Muscle of back (tissue), 11 donors: Measurements from ENCODE around the gene TMEM164. TPM values are rescaled to one million over a fixed set of nuclear protein-coding genes. Genes with fewer than 3 reads are reported as not detected.
"Not testable (repeated sequence)": the region's sequence is repeated elsewhere in the genome, so short reads cannot be mapped to it uniquely, and the experiment has no call there.

Experiments used
- DNase-seq, 3 donors: peaks; one replicate each; pipeline versions ENCODE4 v3.0.0 to v3.0.0-alpha.2; 2013
- polyA plus RNA-seq, 10 donors: library from polyadenylated mRNA; unstranded; fragments of 120-200 nt; gene quantifications; one replicate each; pipeline ENCODE4 v1.2.1, GENCODE V29; 2013; ENCODE audit not compliant: insufficient read length in 10 of 10

Gene TMEM164
- polyA plus RNA-seq, 10 donors: 19.9 to 34.8 (median 23.3) TPM

DNA sequence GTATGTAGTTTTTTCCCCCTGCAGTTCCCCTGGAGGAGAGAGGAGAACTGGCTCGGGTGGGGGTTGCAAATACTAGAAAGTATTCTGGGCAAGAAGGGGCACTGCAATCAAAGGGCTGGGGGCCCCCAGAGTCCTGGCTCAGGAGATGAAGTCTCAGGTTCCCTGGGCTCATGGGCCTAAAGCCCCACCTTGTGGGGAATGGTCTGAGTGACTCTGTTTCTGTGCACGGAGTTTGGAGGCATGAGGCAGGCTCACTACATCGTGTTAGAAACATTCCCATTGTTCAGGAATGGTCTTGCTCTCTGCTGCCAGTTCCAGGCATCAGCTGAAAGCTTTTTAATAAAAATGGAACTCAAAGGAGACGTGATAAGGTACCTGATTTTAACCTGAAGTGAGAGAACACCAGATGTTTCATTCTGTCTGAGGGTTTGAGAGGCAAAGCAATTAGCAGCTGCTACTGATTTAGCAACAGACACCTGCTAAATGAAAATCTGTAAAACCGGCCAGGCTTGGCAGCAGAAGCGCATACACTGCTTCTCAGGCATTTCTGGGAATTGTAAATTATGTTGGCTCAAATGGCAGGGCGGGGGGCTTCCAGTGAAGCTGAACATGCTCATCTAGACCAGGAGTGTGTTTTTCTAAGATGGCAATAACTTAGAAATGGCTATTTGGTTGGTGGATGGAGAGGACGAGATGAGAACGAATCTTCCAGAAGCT, 122.7 kb downstream of the TMEM164 start:
- DNase-seq: peak in 1 of 3 donors; percentile 33

GRCh38 chrX:110131031-110131430, 128.1 kb downstream of the TMEM164 start:
- DNase-seq: no peak

DNA sequence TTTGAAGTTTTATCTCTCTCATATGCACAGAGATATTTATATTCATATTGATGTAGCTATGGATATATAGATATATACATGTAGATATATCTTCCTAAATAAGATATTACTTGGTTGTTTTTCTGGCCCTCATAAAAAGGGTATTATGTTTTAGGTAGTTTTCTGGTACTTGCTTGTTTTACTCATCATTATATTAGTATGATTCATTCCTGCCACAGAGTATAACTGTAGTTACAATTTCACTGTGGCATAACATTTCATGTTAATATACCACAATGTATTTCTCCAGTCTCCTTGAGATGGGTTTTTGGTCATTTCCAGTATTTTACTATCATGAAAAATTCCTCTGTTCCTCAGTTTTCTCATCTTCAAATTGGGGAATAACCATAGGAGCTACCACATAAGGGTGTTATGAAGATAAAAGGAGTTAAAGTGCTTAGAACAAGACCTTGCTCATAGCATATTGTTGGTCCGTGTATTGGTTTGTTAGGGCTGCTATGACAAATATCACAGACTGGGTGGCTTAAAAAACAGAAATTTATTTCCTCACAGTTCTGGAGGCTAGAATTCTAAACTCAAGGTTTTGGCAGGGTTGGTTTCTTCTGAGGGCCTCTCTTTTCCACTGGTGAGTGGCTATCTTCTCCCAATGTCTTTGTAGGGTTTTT, 129.7 kb downstream of the TMEM164 start:
- DNase-seq: no peak

DNA sequence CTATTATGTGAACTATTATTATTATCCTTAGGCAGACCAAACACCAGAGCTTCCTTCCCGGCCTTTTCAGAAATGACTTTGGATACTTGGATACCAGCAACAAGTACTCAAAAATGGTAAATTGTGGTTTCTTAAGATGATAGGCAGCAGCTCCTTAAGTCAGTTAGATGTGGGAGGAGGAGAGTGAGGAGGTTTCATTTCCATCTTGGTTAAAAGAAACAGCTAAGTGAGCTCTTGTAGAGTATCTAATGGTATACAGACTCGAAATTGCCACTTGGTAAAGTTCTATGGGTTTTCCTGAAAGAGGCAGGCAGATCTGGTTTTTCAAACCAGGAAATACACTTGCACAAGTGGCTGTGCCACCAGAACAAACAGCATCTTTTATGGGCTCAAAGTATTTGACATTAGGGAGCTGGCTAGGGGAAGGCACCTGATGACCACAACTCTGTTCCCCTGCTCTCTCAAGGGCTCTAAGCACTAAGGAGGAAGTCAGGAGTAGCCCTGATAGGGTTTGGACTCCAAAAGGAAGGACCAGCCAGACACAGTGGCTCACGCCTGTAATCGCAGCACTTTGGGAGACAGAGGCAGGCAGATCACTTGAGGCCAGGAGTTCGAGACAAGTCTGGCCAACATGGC, 130.9 kb downstream of the TMEM164 start:
- DNase-seq: no peak

GRCh38 chrX:110135618-110136017, 132.7 kb downstream of the TMEM164 start:
- DNase-seq: no peak

DNA sequence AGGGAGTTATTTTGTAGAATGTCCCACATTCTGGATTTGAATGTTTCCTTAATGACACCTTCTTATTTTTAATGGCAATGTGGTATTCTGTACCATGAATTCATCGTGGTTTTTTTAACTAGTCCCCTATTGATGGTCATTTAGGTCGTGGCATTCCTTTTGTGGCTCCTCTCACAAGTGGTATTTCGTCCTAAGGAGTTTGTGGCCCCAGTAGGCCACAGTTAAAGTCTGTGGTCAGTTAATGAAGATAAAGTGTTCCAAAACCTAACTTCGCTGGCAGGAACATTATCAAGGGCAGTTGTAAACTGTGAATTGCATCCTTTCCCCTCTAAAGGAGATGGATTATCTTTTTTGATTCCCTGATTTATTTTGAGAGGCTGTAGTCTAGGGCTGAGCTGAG, 133.2 kb downstream of the TMEM164 start:
- DNase-seq: no peak

GRCh38 chrX:110138557-110138956, 135.6 kb downstream of the TMEM164 start:
- DNase-seq: no peak

- DNase-seq: no peak
Measured at GRCh38 chrX:110139172-110139571, 136.3 kb downstream of the TMEM164 start.

- DNase-seq: no peak
Measured at GRCh38 chrX:110142096-110142495, 139.2 kb downstream of the TMEM164 start.

- DNase-seq: peak in 2 of 3 donors; percentile 9 to 13
Measured at GRCh38 chrX:110143454-110144210, 140.7 kb downstream of the TMEM164 start.

- no peak for DNase-seq
Measured at GRCh38 chrX:110145311-110145710, 142.4 kb downstream of the TMEM164 start.

- peak in 2 of 3 donors; percentile 27 to 39 for DNase-seq
Measured at GRCh38 chrX:110145854-110146253, 142.9 kb downstream of the TMEM164 start.

DNA sequence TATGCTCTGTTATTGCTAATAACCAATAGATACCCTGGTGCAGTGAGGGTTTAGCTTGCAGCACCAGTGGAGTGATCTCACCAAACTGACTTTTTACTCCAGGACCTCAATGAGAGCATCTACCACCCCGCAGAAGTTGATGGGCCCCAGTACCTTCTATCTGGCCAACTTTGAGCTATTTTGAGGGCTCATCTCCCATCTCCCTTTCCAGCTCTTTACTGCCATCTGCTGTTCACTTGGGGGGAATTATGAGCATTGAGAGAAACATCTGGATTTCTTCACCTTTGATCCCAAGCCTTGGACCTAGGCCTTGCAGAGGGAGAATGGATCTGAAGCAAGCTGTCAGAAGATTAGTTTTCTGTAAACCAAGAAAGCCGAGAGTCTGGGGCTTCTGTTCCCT, 143.6 kb downstream of the TMEM164 start:
- DNase-seq: peak; percentile 36 to 63 (median 47)

DNA sequence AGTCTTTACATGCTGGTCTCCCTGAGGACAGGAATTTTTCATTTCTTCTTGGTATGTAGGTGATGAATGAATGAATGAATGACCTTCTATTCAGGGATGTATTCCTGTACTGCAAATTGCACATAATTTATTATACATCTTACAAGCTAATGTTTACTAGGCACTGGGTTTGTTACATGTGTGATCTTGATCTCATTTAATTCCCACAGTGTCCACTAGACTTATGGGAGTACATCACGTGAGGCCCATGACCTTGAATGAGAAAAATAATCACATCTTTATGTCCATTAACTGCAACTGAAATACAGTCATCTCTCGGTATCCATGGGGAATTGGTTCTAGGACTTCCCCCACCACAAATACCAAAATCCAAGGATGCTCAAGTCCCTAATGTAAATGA, 150.3 kb downstream of the TMEM164 start:
- DNase-seq: no peak

- no peak for DNase-seq
Measured at GRCh38 chrX:110153896-110154295, 151.0 kb downstream of the TMEM164 start.

- not testable (repeated sequence) for DNase-seq
Measured at GRCh38 chrX:110154328-110154727, 151.4 kb downstream of the TMEM164 start.

GRCh38 chrX:110155759-110156158, 152.8 kb downstream of the TMEM164 start:
- DNase-seq: no peak

GRCh38 chrX:110156167-110156754, 153.3 kb downstream of the TMEM164 start:
- no peak for DNase-seq

DNA sequence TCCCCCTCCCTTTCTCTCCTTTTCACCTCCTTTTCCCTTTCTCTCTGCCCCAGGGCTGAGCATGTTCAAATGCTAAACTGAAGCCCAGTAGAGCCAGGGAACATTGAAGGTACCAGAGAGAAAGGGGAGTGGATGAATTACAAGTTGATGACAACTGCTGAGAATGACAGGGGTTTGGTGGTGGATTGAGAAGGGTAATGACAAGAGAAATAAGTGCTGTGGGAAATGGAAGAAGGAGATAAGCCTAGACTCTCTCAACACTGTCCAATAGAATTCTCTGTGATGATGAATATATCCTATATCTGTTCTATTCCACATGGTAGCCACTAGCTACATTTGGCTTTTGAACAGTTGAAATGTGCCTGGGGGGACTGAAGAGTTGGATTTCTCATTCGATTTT, 154.5 kb downstream of the TMEM164 start:
- no peak for DNase-seq

DNA sequence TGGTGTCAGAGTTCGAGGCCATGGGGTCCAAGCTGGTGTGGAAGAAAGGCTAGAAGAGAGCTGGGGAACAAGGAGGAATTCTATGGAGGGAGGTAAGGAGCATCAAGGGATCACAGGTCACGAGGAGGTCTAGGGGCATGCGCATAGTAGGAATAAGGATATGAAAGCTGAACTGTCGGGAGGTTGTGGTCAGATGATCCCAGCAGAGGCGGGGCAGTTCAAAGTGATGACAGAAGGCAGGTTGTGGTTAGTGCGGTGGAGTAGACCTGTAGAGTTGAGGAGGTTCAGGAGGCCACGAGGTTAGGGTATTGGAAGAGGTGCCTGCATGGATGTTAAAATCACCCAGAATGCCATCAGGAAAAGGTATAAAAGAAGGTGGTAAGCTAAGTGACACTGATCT, 156.3 kb downstream of the TMEM164 start:
- DNase-seq: no peak

DNA sequence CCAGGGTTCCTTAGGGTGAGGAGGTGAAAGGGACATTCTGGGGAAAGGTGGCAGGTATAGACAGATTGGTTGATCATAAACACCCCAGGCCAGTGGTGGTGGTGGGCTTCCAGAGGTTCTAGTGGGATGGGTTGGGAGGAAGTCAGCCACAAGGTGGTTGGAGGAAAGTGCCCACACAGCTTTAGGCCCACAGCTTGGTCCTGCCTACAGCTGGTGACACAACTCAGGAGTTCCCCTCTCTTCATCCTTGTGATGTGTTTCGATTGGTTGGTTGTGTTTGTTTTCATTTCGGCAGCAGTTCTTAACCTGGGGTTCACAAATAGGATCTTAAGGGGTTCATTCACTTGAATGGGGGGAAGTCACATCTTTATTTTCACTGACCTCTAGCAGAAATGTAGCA, 157.0 kb downstream of the TMEM164 start:
- no peak for DNase-seq

DNA sequence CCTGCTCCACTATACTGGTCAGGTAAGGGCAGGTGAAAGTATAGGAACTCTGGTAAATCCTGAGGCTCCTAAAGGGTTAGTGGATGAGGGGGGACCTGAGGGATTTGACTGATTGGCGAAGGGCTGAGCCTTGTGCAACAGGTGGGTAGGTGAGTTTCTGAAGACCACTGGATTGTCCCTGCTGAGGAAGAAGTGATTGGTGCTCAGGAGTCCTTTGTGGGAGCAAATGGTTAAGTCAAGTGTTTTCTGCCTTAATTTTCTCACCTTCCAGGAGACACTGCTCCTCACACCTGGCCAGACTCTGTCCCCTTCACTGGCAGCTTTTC, 158.4 kb downstream of the TMEM164 start:
- no peak for DNase-seq
